HG03575 (cell line): ENCODE data around the gene SLC5A2.
"Not testable (repeated sequence)": the region's sequence is repeated elsewhere in the genome, so short reads cannot be mapped to it uniquely, and the experiment has no call there.

Experiments
- ATAC-seq: cut with Tn5 transposase; IDR thresholded peaks from one replicate; pipeline ENCODE4 v1.9.1; 2021; ENCODE audit not compliant: unreplicated experiment, insufficient number of reproducible peaks, low FRiP score; ENCODE audit errors: extremely low read depth

Gene SLC5A2

DNA sequence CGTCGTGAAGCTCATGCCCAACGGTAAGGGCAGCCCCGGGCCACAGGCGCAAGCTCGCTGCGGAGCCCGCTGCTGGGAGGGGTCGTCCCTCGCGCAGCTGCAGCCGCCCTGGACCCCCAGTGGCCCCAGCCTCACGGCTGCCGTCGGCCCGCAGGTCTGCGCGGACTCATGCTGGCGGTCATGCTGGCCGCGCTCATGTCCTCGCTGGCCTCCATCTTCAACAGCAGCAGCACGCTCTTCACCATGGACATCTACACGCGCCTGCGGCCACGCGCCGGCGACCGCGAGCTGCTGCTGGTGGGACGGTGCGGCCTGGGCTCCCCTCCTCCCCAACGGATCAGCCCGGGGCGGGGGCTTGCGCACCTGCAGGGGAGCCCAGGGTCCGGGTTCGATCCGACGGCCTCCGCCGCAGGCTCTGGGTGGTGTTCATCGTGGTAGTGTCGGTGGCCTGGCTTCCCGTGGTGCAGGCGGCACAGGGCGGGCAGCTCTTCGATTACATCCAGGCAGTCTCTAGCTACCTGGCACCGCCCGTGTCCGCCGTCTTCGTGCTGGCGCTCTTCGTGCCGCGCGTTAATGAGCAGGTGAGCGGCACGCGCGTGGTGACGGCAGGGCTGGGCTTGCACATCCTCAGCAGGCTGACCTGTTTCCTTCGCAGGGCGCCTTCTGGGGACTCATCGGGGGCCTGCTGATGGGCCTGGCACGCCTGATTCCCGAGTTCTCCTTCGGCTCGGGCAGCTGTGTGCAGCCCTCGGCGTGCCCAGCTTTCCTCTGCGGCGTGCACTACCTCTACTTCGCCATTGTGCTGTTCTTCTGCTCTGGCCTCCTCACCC lies 5.8 kb downstream of the SLC5A2 start:
- no peak for ATAC-seq

DNA sequence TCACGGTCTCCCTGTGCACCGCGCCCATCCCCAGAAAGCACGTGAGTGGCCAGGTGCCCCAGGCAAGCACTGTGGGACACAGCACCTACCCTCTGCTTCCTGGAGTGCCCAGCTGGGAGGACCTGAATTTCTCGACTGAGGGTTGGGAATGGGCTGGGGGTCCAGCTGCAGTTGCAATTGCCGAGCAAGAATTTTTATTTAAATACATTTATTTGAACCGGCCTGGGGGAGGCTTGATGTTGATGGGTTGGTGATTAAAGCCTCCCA lies 6.3 kb downstream of the SLC5A2 start:
- ATAC-seq: no peak

- no peak for ATAC-seq
Measured at GRCh38 chr16:31489616-31490584, 7.0 kb downstream of the SLC5A2 start.

GRCh38 chr16:31491778-31492418 lies 9.0 kb downstream of the SLC5A2 start:
- no peak for ATAC-seq

DNA sequence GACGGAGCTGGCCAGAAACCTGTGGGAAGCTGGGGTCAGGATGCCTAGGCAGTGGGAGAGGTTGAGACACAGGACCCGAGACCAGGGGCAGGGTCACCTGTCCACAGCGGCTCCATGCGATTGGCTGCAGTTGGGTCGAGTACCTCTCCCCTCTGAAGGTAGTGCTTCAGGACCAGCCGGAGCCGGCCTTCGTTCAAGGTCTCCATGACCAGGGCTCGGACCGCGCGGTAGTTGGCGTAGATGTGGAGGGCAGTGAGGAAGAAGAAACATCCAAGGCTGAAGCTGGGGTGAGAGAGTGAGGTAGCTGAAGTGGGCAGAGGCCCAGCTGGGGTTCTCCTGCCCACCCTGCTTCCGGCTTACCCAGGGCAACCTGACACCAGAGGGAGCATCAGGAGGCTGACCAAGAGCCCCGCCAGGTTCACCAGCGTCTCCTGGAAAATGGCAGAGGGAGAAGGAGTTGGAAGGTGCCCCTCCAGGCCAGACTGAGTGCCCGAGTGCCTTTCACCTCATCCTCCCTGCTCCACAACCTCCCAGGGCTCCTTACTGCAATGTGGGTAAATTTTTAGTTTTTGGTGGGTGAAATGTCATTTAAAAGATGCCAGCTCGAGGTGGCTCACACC lies 10.7 kb downstream of the SLC5A2 start:
- no peak for ATAC-seq

- ATAC-seq: no peak
Measured at GRCh38 chr16:31496670-31497069, 13.7 kb downstream of the SLC5A2 start.

GRCh38 chr16:31498493-31498892 lies 15.6 kb downstream of the SLC5A2 start:
- no peak for ATAC-seq

- no peak for ATAC-seq
Measured at GRCh38 chr16:31499928-31500327, 17.0 kb downstream of the SLC5A2 start.

GRCh38 chr16:31501226-31501965 lies 18.5 kb downstream of the SLC5A2 start:
- ATAC-seq: no peak

DNA sequence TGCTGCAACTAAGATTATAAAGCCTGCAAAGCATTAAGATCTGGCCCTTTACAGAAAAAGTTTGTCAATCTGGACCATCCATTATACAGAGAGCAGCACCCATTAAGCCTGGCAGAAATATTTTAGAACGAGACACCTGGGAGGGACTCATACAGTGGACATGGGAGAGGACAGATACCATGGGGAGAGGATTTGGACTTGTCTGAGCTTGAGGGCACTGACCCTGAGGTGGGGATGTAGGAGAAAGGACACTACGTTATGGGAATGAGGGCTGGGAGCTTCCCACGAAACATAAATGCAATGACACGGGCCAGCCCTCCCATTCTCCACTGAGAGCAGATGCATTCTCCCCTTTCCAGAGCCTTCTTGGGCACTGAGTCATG lies 19.0 kb downstream of the SLC5A2 start:
- ATAC-seq: no peak

DNA sequence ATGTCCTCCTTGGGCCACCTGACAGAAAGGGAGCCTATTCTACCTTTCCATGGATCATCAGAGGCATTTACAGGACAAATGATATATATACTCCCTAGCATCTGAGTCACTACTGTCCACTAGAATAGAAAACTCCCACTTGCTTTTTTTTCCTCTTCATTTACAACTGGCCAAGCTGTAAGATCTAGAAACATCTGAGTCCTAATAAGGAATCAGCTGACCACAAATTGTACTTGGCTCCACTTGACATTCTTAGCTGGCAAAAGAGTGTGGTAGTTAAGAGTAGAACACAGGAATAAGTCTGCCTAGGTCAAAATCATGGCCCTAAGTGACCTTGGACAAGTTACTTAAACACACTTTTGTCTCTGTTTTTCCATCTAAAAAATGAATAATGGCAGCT lies 20.1 kb downstream of the SLC5A2 start:
- no peak for ATAC-seq

DNA sequence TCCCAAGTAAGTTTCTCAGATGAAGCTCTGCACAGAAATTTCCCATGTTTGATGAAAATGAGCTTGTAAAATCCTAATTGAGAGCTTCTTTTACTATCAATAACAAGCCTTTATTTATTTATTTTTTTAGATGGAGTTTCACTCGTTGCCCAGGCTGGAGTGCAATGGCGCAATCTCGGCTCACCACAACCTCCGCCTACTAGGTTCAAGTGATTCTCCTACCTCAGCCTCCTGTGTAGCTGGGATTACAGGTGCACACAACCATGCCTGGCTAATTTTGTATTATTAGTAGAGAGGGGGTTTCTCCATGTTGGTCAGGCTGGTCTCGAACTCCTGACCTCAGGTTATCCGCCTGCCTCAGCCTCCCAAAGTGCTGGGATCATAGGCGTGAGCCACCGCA lies 20.6 kb downstream of the SLC5A2 start:
- ATAC-seq: not testable (repeated sequence)

DNA sequence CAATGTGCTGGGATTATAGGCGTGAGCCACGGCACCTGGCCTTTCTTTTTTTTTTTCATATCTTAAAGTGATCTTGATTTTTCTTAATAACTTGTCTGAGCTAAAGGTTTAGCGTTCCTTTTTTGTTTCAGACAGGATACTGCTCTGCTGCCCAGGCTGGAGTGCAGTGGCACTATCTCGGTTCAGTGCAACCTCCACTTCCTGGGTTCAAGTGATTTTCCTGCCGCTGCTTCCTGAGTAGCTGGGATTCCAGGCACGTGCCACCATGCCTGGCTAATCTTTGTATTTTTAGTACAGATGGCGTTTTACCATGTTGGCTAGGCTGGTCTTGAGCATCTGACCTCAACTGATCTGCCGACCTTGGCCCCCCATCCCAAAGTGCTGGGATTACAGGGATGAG lies 21.2 kb downstream of the SLC5A2 start:
- no peak for ATAC-seq

DNA sequence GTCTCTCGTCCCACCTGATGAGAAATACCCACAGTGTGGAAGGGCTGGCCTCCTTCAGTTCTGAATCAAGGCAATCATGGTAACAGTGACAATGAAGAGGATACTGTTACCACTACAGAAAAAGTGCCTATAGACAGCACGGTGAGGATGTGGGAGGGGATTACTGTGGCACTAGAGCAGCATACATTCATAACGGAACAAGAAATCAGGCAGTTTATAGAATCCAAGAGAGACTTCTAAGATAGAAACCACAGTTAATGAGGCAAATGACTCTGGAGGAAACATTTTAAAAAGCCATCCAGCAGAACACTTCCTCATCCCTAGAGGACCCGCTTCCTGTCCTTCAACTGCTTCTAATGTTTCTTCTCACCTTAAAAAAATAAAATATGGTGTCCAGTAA lies 22.6 kb downstream of the SLC5A2 start:
- peak; percentile 58 for ATAC-seq

DNA sequence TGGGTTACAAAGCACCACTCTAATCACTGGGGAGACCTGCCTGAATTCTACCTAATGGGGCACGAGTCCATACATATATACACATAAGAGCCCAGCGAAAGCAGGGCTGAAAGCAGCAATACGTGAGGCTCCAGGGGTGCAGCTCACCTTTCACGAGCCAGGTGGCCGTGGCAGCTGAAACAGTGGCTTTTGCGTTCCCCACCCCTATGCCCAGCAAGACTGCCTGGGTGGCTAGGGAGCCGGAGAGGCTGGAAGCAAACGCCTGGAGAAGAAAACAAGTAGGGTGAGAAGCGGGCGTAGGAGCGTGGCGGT lies 24.6 kb downstream of the SLC5A2 start:
- no peak for ATAC-seq

GRCh38 chr16:31507929-31508705 lies 25.2 kb downstream of the SLC5A2 start, which contains the start of gene RUSF1:
TSS of gene RUSF1 (minus strand) at chr16:31508391. CDS start at chr16:31508373, 18 bp downstream.
- no peak for ATAC-seq

DNA sequence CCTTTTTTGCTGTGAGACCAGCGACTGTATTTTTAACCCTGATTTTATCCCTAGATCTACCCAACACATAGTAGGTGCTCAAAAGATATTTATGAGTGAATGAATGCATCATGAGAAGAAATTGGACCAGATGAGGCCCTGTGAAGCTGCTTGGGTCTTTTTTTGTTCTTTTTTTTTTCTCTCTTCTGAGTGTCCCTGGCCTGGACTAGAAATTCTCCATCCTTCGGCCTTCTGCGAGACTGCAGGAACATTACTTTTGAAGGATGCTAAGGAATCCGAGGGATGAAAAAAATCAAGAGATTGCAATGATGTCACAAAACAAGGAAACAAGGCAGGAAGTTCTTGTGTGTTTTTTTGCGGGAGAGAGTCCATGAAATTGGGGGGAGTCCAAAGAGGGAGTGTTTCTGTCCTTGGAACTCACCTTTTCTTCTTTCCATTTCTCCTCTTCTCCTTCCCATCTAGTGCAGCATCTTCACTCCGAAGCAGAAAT lies 25.8 kb downstream of the SLC5A2 start:
- no peak for ATAC-seq

DNA sequence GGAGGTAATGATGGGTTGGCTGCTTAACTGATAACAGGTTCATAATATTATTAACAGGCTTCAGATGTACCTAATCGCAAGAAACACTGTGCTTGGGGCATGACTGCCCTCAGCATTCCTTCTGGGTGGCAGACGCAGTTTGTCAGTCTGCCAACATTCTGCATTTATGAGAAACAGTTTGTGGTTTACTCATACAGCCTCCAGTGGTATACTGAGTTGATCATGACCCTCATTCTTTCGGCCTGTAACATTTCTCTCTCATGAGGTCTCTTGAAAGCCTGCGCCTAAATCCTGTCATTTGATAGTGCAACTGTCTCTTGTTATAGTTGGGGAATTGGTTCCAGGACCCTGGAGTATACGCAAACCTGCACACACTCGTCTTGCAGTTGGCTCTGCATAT lies 30.2 kb downstream of the SLC5A2 start:
- ATAC-seq: no peak
